ENCODE results near the gene PIGZ. TPM values are rescaled to one million over a fixed set of nuclear protein-coding genes. Genes with fewer than 3 reads are reported as not detected.

Gene PIGZ
- total and polyA plus RNA-seq, 9 of the 15 experiments (the other 6 are each of a cell fraction or from before 2014, with no cell fraction given) = 0.15 to 1.8 (median 0.76) TPM

DNA sequence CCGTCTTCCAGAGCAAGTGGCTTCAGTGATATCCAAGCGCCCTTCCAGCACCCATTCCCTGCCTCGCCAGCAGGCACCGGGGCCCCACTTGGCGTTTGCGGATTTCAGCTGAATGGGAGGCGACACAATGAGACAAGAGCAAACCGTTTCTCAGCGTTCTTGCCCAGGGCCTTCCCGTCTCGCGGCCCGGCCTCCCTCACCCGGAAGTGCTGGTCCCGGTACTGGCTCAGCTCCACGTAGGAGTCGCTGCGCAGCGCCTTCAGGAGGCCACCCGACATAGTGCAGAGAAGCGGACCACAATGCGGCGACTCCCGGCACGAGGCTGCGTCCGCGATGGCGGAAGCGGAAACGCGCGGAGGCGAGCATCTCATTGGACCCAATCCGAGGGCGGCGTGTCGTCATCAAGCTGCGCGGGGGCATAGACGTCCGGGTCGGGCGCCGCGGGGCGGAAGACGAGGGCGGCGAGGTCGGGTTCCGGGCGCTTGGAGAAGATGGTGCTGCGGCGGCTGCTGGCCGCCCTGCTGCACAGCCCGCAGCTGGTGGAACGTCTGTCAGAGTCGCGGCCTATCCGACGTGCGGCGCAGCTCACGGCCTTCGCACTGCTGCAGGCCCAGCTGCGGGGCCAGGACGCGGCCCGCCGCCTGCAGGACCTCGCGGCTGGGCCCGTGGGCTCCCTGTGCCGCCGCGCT, 26.3 kb downstream of the PIGZ start, which contains the start of gene NCBP2 (continued):
- TF ChIP-seq CCNT2 (IDR thresholded peaks at IDR 0.05; ENCODE audit: borderline replicate concordance, extremely low read depth, insufficient read length, low read depth, low read length) = peak; percentile 54
- TF ChIP-seq, protein P1, sequence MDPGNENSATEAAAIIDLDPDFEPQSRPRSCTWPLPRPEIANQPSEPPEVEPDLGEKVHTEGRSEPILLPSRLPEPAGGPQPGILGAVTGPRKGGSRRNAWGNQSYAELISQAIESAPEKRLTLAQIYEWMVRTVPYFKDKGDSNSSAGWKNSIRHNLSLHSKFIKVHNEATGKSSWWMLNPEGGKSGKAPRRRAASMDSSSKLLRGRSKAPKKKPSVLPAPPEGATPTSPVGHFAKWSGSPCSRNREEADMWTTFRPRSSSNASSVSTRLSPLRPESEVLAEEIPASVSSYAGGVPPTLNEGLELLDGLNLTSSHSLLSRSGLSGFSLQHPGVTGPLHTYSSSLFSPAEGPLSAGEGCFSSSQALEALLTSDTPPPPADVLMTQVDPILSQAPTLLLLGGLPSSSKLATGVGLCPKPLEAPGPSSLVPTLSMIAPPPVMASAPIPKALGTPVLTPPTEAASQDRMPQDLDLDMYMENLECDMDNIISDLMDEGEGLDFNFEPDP (CRISPR knock-in tag; IDR thresholded peaks at IDR 0.05) = no peak
- TF ChIP-seq, protein P2, sequence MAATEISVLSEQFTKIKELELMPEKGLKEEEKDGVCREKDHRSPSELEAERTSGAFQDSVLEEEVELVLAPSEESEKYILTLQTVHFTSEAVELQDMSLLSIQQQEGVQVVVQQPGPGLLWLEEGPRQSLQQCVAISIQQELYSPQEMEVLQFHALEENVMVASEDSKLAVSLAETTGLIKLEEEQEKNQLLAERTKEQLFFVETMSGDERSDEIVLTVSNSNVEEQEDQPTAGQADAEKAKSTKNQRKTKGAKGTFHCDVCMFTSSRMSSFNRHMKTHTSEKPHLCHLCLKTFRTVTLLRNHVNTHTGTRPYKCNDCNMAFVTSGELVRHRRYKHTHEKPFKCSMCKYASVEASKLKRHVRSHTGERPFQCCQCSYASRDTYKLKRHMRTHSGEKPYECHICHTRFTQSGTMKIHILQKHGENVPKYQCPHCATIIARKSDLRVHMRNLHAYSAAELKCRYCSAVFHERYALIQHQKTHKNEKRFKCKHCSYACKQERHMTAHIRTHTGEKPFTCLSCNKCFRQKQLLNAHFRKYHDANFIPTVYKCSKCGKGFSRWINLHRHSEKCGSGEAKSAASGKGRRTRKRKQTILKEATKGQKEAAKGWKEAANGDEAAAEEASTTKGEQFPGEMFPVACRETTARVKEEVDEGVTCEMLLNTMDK (IDR thresholded peaks at IDR 0.05; ENCODE audit: borderline replicate concordance, insufficient read depth, low read depth, low read length, poor library complexity, severe bottlenecking) = no peak
- TF ChIP-seq AFF4 (CRISPR knock-in tag; IDR thresholded peaks at IDR 0.05) = peak; percentile 98
- TF ChIP-seq ZNF518B (CRISPR knock-in tag; IDR thresholded peaks at IDR 0.05) = no peak
- TF ChIP-seq NCOA2 (IDR thresholded peaks at IDR 0.05; ENCODE audit: partially characterized antibody in 2 of 2) = no peak
- TF ChIP-seq E2F3 (CRISPR knock-in tag; IDR thresholded peaks at IDR 0.05) = no peak
- TF ChIP-seq GABPB1 (CRISPR knock-in tag; IDR thresholded peaks at IDR 0.05) = peak; percentile 97
- TF ChIP-seq NRF1 (conservative IDR thresholded peaks at IDR 0.05 in 1 of 2, IDR thresholded peaks at IDR 0.05 in 1 of 2) = peak; percentile 88 to 91
- TF ChIP-seq MNT (conservative IDR thresholded peaks at IDR 0.05) = peak; percentile 95 to 98
- TF ChIP-seq RB1 (IDR thresholded peaks at IDR 0.05; ENCODE audit: low read depth) = peak; percentile 83
- TF ChIP-seq ZNF695 (CRISPR knock-in tag; IDR thresholded peaks at IDR 0.05) = no peak
- TF ChIP-seq ZNF644 (tag; IDR thresholded peaks at IDR 0.05; ENCODE audit: low read depth) = 0 out of 2 replicates have a peak, but pooled peaks have one; percentile 16
